Lower leg skin (tissue), 4 donors: ENCODE measurements around the gene ANKRD62. TPM values are rescaled to one million over a fixed set of nuclear protein-coding genes. Genes with fewer than 3 reads are reported as not detected.
"Not testable (repeated sequence)": the region's sequence is repeated elsewhere in the genome, so short reads cannot be mapped to it uniquely, and the experiment has no call there.

Experiments used
- DNase-seq, 2 donors: peaks; one replicate each; pipeline ENCODE4 v3.0.0-alpha.2; 2019; ENCODE audit warnings: low spot score in 2 of 2
- H3K4me3 ChIP-seq: fragments of 200-600 bp; sonication (generic); 2 replicates; pipeline ENCODE4 v1.5.1; 2017; ENCODE audit warnings: mild to moderate bottlenecking, low read depth; ENCODE audit not compliant: poor library complexity, severe bottlenecking
- POLR2A ChIP-seq, 2 donors: fragments of 450-650 bp; IDR thresholded peaks; one replicate each; pipeline ENCODE4 v1.6.1; 2016 to 2017; ENCODE audit warnings: antibody characterized with exemption in 2 of 2, mild to moderate bottlenecking in 1 of 2, moderate library complexity in 1 of 2
- WGBS, 2 donors: methylation state at CpG; one replicate each; pipeline ENCODE4 v1.1.5; 2018; 5-methylcytosine and 5-hydroxymethylcytosine counted together
- intact Hi-C: fragments of 100-400 bp; cut with DNase I; formaldehyde crosslinking; loops from one replicate; pipeline ENCODE4 v1.15.0; 2023; ENCODE audit warnings: low total_unique reads
- total RNA-seq, 4 donors: library from RNA; depleted of rRNA; stranded (reverse); fragments of >200 nt; gene quantifications; one replicate each; pipeline ENCODE4 v1.1.0, GENCODE V29; 2016
- TF ChIP-seq, protein P1 (sequence below), 3 donors: fragments of 450-650 bp; IDR thresholded peaks; one replicate each; pipeline ENCODE4 v1.5.1; 2016; ENCODE audit warnings: antibody characterized with exemption in 3 of 3, mild to moderate bottlenecking in 3 of 3, moderate library complexity in 2 of 3

The ANKRD62 gene
- total RNA-seq, 4 donors from 2014 or later = not detected

DNA sequence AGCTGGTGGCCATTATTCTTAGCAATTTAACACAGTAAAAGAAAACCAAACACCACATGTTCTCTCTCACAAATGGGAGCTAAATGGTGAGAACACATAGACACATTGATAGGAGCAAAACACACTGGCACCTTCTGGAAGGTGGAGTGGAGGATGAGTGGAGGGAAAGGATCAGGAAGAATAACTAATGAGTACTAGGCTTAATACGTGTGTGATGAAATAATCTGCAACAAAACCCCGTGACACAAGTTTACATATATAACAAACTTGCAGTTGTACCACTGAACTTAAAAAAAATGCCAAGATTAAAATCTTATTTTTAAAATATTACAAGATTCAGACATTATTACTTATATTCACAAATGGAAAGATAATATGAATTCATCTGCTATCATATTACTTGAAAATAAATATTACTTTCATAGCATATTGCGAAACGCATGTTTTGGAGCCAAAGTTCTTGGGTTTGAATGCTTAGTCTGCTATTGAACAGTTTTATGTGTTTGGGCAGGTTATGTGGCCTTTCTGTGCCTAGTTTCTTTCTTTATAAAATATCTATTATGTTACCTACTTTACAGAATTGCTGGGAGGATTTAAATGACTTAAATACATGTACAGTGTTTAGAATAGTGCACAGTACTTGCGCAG lies 20.5 kb downstream of the ANKRD62 start:
- no peak for DNase-seq
- no peak overlapping the region for H3K4me3 ChIP-seq
- WGBS, 2 donors = 48 to 52% methylated on average over 5 of the region's 5 CpGs
- no peak for TF ChIP-seq POLR2A (IDR thresholded peaks at IDR 0.05)
- TF ChIP-seq, protein P1, sequence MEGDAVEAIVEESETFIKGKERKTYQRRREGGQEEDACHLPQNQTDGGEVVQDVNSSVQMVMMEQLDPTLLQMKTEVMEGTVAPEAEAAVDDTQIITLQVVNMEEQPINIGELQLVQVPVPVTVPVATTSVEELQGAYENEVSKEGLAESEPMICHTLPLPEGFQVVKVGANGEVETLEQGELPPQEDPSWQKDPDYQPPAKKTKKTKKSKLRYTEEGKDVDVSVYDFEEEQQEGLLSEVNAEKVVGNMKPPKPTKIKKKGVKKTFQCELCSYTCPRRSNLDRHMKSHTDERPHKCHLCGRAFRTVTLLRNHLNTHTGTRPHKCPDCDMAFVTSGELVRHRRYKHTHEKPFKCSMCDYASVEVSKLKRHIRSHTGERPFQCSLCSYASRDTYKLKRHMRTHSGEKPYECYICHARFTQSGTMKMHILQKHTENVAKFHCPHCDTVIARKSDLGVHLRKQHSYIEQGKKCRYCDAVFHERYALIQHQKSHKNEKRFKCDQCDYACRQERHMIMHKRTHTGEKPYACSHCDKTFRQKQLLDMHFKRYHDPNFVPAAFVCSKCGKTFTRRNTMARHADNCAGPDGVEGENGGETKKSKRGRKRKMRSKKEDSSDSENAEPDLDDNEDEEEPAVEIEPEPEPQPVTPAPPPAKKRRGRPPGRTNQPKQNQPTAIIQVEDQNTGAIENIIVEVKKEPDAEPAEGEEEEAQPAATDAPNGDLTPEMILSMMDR (IDR thresholded peaks at IDR 0.05) = no peak
- intact Hi-C loops = no loop called here

DNA sequence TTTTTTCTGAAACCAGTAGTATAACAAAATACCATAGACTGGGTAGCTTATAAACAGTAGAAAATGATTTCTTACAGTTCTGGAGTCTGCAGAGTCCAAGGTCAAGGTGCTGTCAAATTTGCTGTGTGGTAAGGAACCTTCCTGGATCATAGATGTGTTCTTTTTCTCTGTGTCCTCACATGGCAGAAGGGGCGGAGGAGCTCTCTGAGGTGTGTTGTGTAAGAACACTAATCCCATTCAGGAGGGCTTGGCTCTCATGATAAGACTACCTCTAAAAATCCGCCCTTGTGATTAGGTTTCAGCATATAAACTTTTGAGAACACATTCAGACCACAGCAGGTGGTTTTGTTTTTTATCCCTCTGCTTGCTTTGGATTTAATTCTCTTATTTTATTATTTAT lies 25.7 kb downstream of the ANKRD62 start:
- H3K4me3 ChIP-seq = no peak overlapping the region
- intact Hi-C loops = no loop called here
- TF ChIP-seq, protein P1 (IDR thresholded peaks at IDR 0.05) = no peak
- TF ChIP-seq POLR2A (IDR thresholded peaks at IDR 0.05) = no peak
- no peak for DNase-seq
- 98 to 99% methylated on average over 2 of the region's 2 CpGs for WGBS, 2 donors

DNA sequence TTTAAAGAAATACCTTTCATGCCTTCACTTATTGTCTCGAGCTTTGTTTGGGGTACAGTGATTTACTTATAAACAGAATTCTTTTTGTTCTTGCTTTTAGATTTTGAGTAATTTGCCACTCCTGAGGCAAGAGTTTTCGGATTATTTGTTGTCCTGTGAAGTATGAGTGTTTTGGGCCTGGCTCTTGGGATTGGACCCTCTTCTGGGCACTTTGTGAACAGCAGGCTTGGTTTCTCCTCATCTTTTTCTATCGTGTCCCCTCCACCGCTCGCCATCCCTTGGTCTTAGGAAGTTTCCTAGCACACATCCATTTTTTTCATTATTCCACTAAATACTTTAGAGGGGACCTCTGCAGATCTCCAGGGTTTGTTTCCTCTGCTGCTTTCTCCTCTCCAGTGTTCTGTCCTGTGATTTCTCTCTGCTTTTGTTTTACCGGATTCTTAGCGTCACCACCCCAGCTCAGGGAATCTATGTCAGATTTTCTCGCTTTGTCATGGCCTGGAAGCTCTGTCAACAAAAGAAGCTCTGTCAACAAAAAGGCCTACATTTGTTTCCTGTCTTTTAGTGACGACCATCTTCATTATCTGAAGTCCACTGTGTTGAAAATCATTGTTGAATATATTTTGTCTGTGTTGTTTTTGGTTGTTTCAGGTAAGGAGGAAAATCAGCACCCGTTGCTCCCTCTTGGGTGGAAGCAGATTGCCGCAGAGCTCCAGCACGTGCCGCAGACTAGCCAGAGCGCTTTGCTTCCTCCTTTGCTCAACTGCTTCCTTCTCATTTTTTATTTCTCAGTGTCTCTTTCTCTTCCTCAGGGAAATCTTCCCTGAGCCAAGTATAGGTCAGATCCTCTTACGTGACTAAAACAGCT lies 27.8 kb downstream of the ANKRD62 start:
- no peak for DNase-seq
- no peak overlapping the region for H3K4me3 ChIP-seq
- no peak for TF ChIP-seq POLR2A (IDR thresholded peaks at IDR 0.05)
- TF ChIP-seq, protein P1 (IDR thresholded peaks at IDR 0.05) = no peak
- 67 to 80% methylated on average over 15 of the region's 15 CpGs for WGBS, 2 donors
- intact Hi-C loops = no loop called here

DNA sequence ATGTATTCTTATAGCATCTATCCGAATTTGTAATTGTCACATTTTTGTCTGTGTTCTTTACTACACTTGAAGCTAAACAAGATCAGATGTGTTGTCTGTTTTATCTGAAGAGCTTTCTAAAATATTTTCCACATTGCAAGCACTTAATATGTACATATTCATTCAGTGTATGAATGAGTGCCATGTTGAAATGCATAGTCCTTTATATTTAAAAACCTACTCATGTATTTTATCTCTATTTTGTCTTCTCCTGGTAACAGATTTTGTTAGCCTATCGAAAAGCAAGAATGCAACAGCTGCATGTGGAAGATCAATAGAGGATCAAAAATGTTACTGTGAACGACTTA lies 28.4 kb downstream of the ANKRD62 start:
- intact Hi-C loops, H3K4me3 ChIP-seq, DNase-seq: not testable (repeated sequence)
- 82 to 87% methylated on average over 3 of the region's 3 CpGs for WGBS, 2 donors

DNA sequence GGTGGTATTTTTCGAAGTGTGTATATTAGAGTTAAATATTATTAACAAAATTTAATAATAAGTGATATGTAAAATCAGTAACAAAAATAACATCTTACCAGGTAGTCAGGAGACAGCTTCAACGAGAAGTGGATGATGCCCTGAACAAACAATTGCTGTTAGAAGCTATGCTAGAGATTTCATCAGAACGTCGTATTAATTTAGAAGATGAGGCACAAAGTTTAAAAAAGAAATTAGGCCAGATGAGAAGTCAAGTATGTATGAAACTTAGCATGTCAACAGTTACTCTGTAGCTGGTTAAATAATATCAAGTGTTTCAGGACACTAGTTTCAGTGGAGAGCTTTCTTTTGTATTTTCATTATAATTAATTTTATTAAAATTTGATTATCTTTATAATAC lies 34.0 kb downstream of the ANKRD62 start:
- DNase-seq, intact Hi-C loops, H3K4me3 ChIP-seq: not testable (repeated sequence)
- 83 to 87% methylated on average over 4 of the region's 4 CpGs for WGBS, 2 donors

DNA sequence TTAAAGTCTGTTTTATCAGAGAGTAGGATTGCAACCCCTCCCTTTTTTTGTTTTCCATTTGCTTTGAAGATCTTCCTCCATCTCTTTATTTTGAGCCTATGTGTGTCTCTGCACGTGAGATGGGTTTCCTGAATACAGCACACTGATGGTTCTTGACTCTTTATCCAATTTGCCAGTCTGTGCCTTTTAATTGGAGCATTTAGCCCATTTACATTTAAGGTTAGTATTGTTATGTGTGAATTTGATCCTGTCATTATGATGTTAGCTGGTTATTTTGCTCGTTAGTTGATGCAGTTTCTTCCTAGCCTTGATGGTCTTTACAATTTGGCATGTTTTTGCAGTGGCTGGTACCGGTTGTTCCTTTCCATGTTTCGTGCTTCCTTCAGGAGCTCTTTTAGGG lies 45.2 kb downstream of the ANKRD62 start:
- DNase-seq, intact Hi-C loops, H3K4me3 ChIP-seq: not testable (repeated sequence)
- 81 to 86% methylated on average over 4 of the region's 4 CpGs for WGBS, 2 donors

DNA sequence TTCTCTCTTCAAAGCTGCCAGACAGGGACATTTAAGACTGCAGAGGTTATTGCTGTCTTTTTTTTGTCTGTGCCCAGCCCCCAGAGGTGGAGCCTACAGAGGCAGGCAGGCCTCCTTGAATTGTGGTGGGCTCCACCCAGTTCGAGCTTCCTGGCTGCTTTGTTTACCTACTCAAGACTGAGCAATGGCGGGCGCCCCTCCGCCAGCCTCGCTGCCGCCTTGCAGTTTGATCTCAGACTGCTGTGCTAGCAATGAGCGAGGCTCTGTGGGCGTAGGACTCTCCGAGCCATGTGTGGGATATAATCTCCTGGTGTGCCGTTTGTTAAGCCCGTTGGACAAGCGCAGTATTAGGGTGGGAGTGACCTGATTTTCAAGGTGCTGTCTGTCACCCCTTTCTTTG lies 47.2 kb downstream of the ANKRD62 start:
- intact Hi-C loops, H3K4me3 ChIP-seq, DNase-seq: not testable (repeated sequence)
- 92 to 95% methylated on average over 11 to 12 of the region's 12 CpGs for WGBS, 2 donors

DNA sequence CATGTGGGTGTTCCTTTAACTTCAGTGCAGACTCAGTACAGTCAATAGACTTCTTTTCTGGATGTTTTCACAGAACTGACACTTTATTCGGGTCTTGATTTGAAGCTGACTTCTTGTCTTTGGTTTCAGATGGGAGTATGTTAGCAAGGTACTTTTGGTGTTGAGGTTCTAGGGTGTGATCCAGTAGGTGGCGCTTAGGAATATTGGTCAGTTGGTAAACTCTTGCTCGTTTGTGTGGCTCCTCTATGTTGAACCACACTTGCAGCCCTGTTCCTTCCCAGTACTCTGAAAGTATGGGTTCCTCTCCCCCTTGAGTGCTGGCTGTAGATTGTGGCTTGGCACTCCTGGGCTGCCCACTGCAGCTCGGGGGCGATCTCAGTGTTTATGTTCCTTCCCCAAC lies 48.1 kb downstream of the ANKRD62 start:
- H3K4me3 ChIP-seq, DNase-seq, intact Hi-C loops: not testable (repeated sequence)
- WGBS, 2 donors = no CpG with 5 or more reads among the region's 5 CpGs

DNA sequence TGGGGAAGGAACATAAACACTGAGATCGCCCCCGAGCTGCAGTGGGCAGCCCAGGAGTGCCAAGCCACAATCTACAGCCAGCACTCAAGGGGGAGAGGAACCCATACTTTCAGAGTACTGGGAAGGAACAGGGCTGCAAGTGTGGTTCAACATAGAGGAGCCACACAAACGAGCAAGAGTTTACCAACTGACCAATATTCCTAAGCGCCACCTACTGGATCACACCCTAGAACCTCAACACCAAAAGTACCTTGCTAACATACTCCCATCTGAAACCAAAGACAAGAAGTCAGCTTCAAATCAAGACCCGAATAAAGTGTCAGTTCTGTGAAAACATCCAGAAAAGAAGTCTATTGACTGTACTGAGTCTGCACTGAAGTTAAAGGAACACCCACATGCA lies 55.8 kb downstream of the ANKRD62 start:
- intact Hi-C loops, H3K4me3 ChIP-seq, DNase-seq: not testable (repeated sequence)
- WGBS, 2 donors = no CpG with 5 or more reads among the region's 5 CpGs
